Mucosa of stomach (tissue), 1 donor: ENCODE measurements around the gene SHISAL1.

Experiments
- H3K27me3 ChIP-seq: one replicate; pipeline ENCODE4 v1.7.0; 2013; ENCODE audit warnings: mild to moderate bottlenecking, low read length; ENCODE audit not compliant: control insufficient read depth, insufficient read depth
- H3K36me3 ChIP-seq: one replicate; pipeline ENCODE4 v1.7.0; 2013; ENCODE audit warnings: low read length; ENCODE audit not compliant: control insufficient read depth, insufficient read depth
- H3K4me1 ChIP-seq: one replicate; pipeline ENCODE4 v1.7.0; 2013; ENCODE audit warnings: mild to moderate bottlenecking, low read length; ENCODE audit not compliant: control insufficient read depth, insufficient read depth
- H3K4me3 ChIP-seq: one replicate; pipeline ENCODE4 v1.7.0; 2013; ENCODE audit warnings: low read length
- H3K9ac ChIP-seq: one replicate; pipeline ENCODE4 v1.7.0; 2013; ENCODE audit warnings: mild to moderate bottlenecking, low read length, moderate library complexity
- H3K9me3 ChIP-seq: one replicate; pipeline ENCODE4 v1.7.0; 2013; ENCODE audit warnings: mild to moderate bottlenecking, low read length, moderate library complexity; ENCODE audit not compliant: control insufficient read depth
- donor health status: Pancreatic carcinoma.

Gene SHISAL1

GRCh38 chr22:44209343-44209742 is 103.4 kb downstream of the SHISAL1 start:
- Histone ChIP-seq H3K27me3 (no peaks in the 10 kb centered on the region), H3K9me3 (no peaks in the 10 kb centered on the region), H3K36me3 (no peaks in the 10 kb centered on the region), H3K4me3 (no peak overlapping the region), H3K9ac (no peak overlapping the region), H3K4me1 (no peaks in the 10 kb centered on the region)

- H3K36me3 ChIP-seq, result no peaks in the 10 kb centered on the region
- no peaks in the 10 kb centered on the region for H3K9me3 ChIP-seq
- no peak overlapping the region for H3K9ac ChIP-seq
- H3K4me1 ChIP-seq, result no peaks in the 10 kb centered on the region
- no peaks in the 10 kb centered on the region for H3K27me3 ChIP-seq
- no peak overlapping the region for H3K4me3 ChIP-seq
Measured at GRCh38 chr22:44207981-44208317, 104.8 kb downstream of the SHISAL1 start.

DNA sequence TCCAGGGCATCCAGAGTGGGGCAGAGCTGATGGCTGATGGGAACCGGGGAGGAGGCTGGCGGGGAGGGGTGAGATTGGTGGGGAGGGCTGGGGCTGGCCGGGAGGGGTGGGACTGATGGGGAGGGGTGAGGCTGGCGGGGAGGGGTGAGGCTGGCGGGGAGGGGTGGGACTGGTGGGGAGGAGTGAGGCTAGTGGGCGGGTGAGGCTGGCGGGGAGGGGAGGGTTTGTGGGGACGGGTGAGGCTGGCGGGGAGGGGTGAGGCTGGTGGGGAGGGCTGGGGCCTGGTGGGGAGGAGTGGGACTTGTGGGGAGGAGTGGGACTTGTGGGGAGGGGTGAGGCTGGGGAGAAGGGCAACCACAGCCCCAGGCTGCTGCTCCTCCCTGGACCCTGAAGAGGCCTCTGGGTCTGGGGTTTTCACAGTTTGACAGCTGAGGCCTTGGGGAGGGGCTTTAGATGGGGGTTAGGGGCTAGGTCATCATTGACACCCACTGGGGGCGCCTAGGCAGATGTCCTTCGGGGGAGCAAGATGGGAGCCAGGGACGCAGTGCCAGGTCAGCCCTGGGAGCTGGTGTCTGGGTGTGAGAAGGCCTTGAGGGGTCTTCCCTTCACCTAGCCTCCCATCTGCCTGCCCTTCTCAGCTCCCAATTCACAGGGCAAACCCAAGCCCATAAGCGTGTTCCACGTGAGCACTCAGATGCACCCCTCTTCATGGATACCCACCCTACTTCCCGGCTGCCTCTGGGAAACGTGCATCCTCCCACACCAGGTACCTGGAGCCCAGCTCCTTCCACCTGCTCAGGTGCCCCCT is 105.4 kb downstream of the SHISAL1 start:
- Histone ChIP-seq H3K36me3 (no peaks in the 10 kb centered on the region), H3K4me3 (no peak overlapping the region), H3K9ac (no peak overlapping the region), H3K9me3 (no peaks in the 10 kb centered on the region), H3K27me3 (no peaks in the 10 kb centered on the region), H3K4me1 (no peaks in the 10 kb centered on the region)

DNA sequence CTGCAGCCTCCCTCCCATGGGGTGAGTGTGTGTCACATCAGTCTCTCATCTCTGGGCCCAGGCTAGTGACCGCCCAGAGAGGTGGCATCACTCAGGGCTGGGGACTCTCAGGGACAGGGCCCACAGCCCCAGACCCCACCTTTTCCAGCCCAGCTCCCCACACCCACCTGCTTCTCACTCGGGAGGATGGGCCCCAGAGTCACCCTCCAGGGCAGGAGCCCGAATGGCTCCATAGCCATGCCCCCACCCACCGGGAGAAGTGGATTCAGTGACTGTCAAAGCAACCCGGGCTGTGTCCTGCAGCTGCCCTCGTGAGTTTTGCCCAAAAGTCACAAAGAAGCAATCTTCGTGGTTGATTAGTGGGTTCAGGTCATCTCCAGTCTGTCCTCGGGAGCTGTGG is 106.1 kb downstream of the SHISAL1 start:
- no peak overlapping the region for H3K9ac ChIP-seq
- H3K4me3 ChIP-seq, result no peak overlapping the region
- H3K9me3 ChIP-seq, result no peaks in the 10 kb centered on the region
- H3K27me3 ChIP-seq, result no peaks in the 10 kb centered on the region
- no peaks in the 10 kb centered on the region for H3K4me1 ChIP-seq
- no peaks in the 10 kb centered on the region for H3K36me3 ChIP-seq

DNA sequence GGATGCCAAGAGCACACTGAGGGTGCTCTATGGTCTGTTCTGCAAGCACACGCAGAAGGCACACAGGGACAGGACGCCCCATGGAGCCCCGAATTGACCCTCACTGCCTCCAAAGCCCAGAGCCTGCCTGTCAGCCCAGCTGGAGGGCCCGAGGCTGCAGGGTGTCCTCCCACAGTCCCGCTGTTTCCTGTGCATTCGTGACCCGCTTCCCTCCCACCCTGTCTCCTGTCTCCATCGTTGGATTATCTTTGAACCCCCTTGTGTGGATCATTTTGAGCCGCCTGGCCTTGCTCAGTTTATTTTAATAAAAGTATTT is 106.5 kb downstream of the SHISAL1 start:
- Histone ChIP-seq H3K9me3 (no peaks in the 10 kb centered on the region), H3K36me3 (no peaks in the 10 kb centered on the region), H3K9ac (no peak overlapping the region), H3K27me3 (peaks cover 3% of the 10 kb centered on the region), H3K4me1 (no peaks in the 10 kb centered on the region), H3K4me3 (no peak overlapping the region)

DNA sequence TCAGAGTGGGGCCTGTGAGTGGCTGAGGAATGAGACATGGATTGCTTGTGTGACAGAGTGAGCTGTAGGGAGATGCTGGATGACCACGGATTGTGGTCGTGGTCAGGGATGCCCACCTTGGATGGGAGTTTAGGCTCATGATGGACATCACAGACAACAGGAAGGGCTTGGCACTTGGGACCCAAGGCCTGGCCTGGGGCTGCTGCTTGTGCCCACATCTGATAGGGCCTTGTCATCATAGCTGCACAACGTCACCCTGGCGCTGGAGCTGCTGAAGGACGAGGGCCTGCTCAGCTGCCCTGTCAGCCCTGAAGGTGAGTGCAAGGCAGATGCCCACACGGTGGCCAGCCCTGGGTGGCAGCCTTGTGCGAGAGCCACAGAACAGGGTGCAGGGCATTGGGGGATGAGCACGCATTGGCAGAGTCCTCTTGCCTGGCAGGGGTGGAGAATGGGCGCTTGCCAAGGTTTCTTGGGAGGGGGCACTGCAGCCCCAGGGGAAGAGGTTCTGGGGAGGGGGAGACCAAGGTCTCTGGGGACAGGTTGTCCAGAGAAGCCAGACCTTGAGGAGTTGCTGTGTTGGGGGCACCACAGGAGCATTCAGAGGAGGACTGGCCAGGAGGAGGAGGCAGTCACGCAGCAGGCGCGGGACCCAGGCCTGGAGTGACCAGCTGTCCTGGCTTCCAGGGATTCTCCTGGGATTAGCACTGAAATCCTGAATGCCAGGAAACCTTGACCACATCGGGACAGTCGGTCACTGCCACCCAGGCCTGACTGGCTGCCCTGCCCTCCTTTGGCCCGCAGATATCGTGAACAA is 107.0 kb downstream of the SHISAL1 start:
- Histone ChIP-seq H3K36me3 (no peaks in the 10 kb centered on the region), H3K4me3 (no peak overlapping the region), H3K4me1 (no peaks in the 10 kb centered on the region), H3K9ac (no peak overlapping the region), H3K27me3 (peaks cover 3% of the 10 kb centered on the region), H3K9me3 (no peaks in the 10 kb centered on the region)

DNA sequence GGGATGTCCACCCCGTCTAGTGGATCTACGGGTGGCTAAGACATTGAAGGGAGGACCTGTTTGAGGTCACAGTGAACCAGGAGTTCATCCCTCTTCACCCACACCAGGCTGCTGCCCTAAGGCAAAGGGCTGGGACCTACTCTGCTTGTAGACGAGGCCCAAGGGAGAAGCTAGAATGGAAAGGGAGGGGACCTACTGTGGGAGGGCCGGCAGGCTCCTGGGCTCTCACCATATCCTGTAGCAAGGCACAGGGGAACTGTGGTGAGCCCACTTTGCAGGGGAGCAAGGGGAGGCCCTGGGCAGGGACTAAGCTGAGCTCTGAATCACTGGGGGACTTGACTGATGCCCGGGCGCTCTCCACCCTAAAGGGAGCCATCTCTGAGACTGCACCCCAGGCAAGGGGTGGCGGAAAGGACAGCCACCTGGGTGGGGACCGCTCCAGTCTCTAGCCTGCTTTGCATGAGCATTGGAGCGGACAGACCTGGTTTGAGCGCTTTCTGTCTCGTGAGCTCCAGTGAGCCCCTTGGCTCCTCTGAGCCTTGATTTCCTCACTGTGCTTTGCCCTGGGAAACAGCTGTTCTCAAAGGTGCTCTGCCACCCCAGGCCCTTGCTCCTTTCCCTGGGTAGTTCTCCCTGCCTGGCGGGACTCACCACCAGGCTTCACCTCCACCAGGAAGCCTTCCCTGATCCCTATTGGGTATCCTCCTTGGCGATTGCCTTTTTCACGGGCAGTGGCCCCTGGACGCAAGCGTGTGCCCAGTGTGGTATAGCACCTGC is 107.8 kb downstream of the SHISAL1 start:
- Histone ChIP-seq H3K9ac (no peak overlapping the region), H3K4me3 (no peak overlapping the region), H3K27me3 (peaks cover 3% of the 10 kb centered on the region), H3K36me3 (no peaks in the 10 kb centered on the region), H3K4me1 (no peaks in the 10 kb centered on the region), H3K9me3 (no peaks in the 10 kb centered on the region)

- Histone ChIP-seq H3K27me3 (peaks cover 3% of the 10 kb centered on the region), H3K36me3 (no peaks in the 10 kb centered on the region), H3K4me1 (no peaks in the 10 kb centered on the region), H3K4me3 (no peak overlapping the region), H3K9ac (no peak overlapping the region), H3K9me3 (no peaks in the 10 kb centered on the region)
Measured at GRCh38 chr22:44203203-44203602, 109.5 kb downstream of the SHISAL1 start.

GRCh38 chr22:44202261-44202789 is 110.4 kb downstream of the SHISAL1 start:
- Histone ChIP-seq H3K27me3 (peaks cover 3% of the 10 kb centered on the region), H3K4me3 (no peak overlapping the region), H3K9me3 (no peaks in the 10 kb centered on the region), H3K9ac (no peak overlapping the region), H3K36me3 (no peaks in the 10 kb centered on the region), H3K4me1 (no peaks in the 10 kb centered on the region)

DNA sequence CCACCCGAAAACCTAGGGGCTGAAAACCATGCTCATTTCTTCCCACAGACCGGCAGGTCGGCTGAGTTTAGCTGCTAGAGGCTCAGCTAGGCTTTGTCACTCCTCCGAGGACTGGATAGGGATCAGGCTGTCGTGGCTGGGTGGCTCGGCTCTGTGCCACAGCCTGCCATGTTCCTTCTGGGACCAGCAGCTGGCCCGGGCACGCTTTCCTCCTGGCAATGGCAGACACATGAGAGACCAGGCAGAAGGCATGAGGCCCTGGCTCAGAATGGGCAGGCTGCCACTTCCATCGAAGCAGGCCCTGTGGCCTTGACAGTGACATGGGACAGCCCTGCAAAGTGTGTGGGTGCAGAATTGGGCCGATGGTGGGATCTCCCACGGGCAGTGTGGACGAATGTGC is 111.1 kb downstream of the SHISAL1 start:
- H3K4me3 ChIP-seq, result no peak overlapping the region
- no peaks in the 10 kb centered on the region for H3K36me3 ChIP-seq
- H3K9ac ChIP-seq, result no peak overlapping the region
- H3K27me3 ChIP-seq, result peaks cover 3% of the 10 kb centered on the region
- H3K9me3 ChIP-seq, result no peaks in the 10 kb centered on the region
- H3K4me1 ChIP-seq, result no peaks in the 10 kb centered on the region

GRCh38 chr22:44200855-44201550 is 111.7 kb downstream of the SHISAL1 start:
- no peaks in the 10 kb centered on the region for H3K4me1 ChIP-seq
- no peak overlapping the region for H3K4me3 ChIP-seq
- H3K36me3 ChIP-seq, result no peaks in the 10 kb centered on the region
- no peak overlapping the region for H3K9ac ChIP-seq
- peaks cover 3% of the 10 kb centered on the region for H3K27me3 ChIP-seq
- no peaks in the 10 kb centered on the region for H3K9me3 ChIP-seq
